Thyroid gland (tissue), 4 donors: ENCODE results near the gene LBX1. TPM values are rescaled to one million over a fixed set of nuclear protein-coding genes. Genes with fewer than 3 reads are reported as not detected.

Source experiments
- DNase-seq, 2 donors: peaks; one replicate each; pipeline ENCODE4 v3.0.0-alpha.2; 2019
- H3K27ac ChIP-seq, 3 donors: fragments of 200-600 bp; sonication (generic); 1 replicate in 2 of 3; 2 replicates in 1 of 3; pipeline ENCODE4 v1.5.1; 2016 to 2019; ENCODE audit warnings: mild to moderate bottlenecking in 1 of 3, moderate library complexity in 1 of 3
- H3K27me3 ChIP-seq: fragments of 200-600 bp; sonication (generic); one replicate; pipeline ENCODE4 v1.5.1; 2019
- H3K36me3 ChIP-seq, 2 donors: fragments of 200-600 bp; sonication (generic); one replicate each; pipeline ENCODE4 v1.5.1; 2016 to 2019
- H3K4me1 ChIP-seq, 2 donors: fragments of 200-600 bp; sonication (generic); one replicate each; pipeline ENCODE4 v1.5.1; 2017 to 2019
- H3K4me3 ChIP-seq, 3 donors: fragments of 200-600 bp; sonication (generic); replicated peaks in 1 of 3; 1 replicate in 2 of 3; 2 replicates in 1 of 3; pipeline ENCODE4 v1.5.1; 2016; ENCODE audit warnings: mild to moderate bottlenecking in 1 of 3
- H3K9me3 ChIP-seq: fragments of 200-600 bp; sonication (generic); one replicate; pipeline ENCODE4 v1.5.1; 2017
- POLR2A ChIP-seq, 2 donors: fragments of 450-650 bp; IDR thresholded peaks; one replicate each; pipeline ENCODE4 v1.6.1; 2017; ENCODE audit warnings: antibody characterized with exemption in 2 of 2, mild to moderate bottlenecking in 2 of 2, moderate library complexity in 1 of 2
- WGBS, 2 donors: methylation state at CpG; one replicate each; pipeline ENCODE4 v1.1.5; 2017; 5-methylcytosine and 5-hydroxymethylcytosine counted together
- intact Hi-C: fragments of 100-400 bp; cut with DNase I; formaldehyde crosslinking; loops from one replicate; pipeline ENCODE4 v1.15.1; 2023
- total RNA-seq, 4 donors: library from RNA; depleted of rRNA; stranded (reverse); fragments of >200 nt; gene quantifications; one replicate each; pipeline ENCODE4 v1.2.3, GENCODE V29; 2016
- TF ChIP-seq, protein P1 (sequence below), 6 experiments: fragments of 200-600 bp in 3 of 6; fragments of 450-650 bp in 3 of 6; sonication (generic) in 3 of 6; IDR thresholded peaks; one replicate each; pipeline ENCODE4 v1.5.1; 2016 to 2019; ENCODE audit warnings: antibody characterized with exemption in 6 of 6, mild to moderate bottlenecking in 2 of 6, inconsistent platforms in 1 of 6, moderate library complexity in 1 of 6

The LBX1 gene
- total RNA-seq, 4 donors from 2014 or later = not detected

DNA sequence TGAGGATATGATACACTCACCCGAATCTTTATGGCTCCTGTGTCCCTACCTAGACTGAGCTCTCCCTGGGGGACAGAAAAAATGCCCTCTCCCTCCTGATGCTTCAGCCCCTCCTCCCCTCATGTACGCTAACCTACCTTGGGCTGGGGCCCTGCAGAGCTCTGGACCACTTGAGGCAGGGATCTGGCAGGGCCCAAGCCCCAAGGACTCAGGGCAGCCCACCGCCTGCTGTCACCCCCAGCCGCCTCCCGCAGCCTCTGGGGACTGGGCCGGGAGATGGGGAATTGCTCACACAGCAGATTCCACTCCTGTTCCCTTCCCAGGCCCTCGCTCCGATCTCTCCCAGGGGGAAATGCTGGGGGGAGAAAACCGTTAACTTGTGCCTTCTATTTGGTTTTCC is 32.9 kb upstream of the LBX1 start:
- no peak for DNase-seq
- Histone ChIP-seq H3K4me3 (no peak overlapping the region), H3K4me1 (no peaks in the 10 kb centered on the region), H3K36me3 (no peaks in the 10 kb centered on the region), H3K27me3 (no peaks in the 10 kb centered on the region), H3K9me3 (no peaks in the 10 kb centered on the region), H3K27ac (no peak overlapping the region)
- TF ChIP-seq, protein P1, sequence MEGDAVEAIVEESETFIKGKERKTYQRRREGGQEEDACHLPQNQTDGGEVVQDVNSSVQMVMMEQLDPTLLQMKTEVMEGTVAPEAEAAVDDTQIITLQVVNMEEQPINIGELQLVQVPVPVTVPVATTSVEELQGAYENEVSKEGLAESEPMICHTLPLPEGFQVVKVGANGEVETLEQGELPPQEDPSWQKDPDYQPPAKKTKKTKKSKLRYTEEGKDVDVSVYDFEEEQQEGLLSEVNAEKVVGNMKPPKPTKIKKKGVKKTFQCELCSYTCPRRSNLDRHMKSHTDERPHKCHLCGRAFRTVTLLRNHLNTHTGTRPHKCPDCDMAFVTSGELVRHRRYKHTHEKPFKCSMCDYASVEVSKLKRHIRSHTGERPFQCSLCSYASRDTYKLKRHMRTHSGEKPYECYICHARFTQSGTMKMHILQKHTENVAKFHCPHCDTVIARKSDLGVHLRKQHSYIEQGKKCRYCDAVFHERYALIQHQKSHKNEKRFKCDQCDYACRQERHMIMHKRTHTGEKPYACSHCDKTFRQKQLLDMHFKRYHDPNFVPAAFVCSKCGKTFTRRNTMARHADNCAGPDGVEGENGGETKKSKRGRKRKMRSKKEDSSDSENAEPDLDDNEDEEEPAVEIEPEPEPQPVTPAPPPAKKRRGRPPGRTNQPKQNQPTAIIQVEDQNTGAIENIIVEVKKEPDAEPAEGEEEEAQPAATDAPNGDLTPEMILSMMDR (IDR thresholded peaks at IDR 0.05) = no peak
- no peak for TF ChIP-seq POLR2A (IDR thresholded peaks at IDR 0.05)
- 74% methylated on average over 9 of the region's 9 CpGs for WGBS, 2 donors
- intact Hi-C loops = no loop called here

DNA sequence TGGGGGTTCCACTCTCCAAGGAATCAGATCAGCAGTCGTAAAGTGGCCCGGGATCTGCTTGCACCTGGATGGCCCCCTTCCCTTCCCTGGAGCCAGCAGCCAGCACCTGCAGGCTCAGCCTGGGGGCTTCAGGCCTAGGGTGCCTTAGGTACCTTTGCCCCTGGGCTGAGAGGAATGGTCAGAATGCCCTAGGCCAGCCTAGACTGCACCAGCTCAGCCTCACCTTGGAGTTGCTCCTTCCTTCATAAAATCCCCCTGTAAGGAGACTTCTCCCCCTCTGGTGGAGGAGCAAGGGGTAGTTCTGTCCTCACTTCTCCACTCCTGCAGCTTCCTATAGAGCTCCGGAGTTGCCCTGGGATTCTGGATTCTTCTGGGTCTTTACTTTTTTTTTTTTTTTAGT is 32.4 kb upstream of the LBX1 start:
- Histone ChIP-seq H3K27ac (no peak overlapping the region), H3K4me1 (no peaks in the 10 kb centered on the region), H3K27me3 (no peaks in the 10 kb centered on the region), H3K4me3 (no peak overlapping the region), H3K9me3 (no peaks in the 10 kb centered on the region), H3K36me3 (no peaks in the 10 kb centered on the region)
- no peak for DNase-seq
- intact Hi-C loops = no loop called here
- WGBS, 2 donors = 54 to 57% methylated on average over 3 of the region's 3 CpGs
- TF ChIP-seq, protein P1 (IDR thresholded peaks at IDR 0.05) = no peak
- TF ChIP-seq POLR2A (IDR thresholded peaks at IDR 0.05) = no peak

DNA sequence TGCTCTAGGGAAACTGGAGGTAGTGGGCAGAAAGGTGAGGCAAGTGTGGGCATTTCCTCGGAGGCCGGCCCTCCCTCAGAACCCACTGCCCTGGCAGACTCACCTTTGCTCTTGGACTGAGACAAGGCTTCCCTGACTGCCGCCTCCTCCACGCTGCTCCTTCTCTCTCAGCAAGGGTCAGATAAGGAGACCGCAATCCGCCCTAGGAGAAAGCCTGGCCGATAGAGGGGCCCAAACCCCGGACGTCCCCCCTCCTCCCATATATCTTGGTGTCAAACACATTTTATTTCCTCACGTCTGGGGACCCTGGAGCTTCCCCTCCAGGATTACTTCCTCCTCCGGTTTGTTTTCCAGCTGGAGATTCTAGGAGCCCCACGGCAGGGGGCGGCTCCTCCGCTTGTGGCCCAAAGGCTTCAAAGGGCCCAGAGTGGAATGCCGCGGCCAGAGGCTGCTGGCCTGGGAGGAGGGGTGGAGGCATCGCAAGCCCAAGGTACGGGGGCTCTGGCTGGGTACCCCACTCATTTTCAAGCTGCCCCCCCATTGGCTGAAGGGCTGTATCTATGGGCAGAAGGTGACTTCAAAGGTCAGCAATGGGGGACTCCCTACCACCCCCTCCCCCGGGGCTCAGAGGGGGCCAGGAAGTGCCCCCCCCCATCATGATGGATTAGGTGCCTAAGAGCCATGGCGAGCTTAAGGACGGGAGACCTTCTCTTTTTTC is 31.7 kb upstream of the LBX1 start:
- Histone ChIP-seq H3K4me1 (no peaks in the 10 kb centered on the region), H3K4me3 (no peak overlapping the region), H3K9me3 (no peaks in the 10 kb centered on the region), H3K27ac (no peak overlapping the region), H3K27me3 (no peaks in the 10 kb centered on the region), H3K36me3 (no peaks in the 10 kb centered on the region)
- intact Hi-C loops = no loop called here
- DNase-seq = no peak
- TF ChIP-seq, protein P1 (IDR thresholded peaks at IDR 0.05) = no peak
- no peak for TF ChIP-seq POLR2A (IDR thresholded peaks at IDR 0.05)
- 30 to 36% methylated on average over 16 to 20 of the region's 21 CpGs for WGBS, 2 donors

DNA sequence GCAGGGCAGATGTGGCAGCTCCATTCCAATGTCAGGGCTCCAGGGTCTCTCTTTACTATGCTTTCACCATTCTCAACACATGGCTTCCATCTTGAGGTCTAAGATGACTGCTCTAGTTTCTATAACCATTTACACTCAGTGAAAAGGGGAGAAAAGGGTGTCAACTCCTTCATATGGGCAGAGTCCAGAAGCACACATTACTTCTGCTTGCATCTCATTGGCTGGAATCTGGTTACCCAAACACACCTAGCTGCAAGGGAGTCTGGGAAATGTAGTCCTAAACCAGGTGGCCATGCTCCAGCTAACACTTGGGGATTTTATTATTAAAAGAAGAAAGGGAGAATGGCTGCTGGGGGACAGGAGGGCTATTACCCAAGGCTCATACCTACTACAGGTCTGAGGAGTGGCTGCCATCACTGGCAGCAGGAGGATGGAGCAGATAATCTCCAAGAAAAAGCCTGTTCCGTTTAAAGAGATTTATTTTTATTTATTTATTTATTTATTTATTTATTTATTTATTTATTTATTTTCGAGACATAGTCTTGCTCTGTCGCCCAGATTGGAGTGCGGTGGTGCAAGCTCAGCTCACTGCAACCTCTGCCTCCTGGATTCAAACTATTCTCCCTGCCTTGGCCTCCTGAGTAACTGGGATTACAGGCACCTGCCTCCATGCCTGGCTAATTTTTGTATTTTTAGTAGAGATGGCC is 29.1 kb upstream of the LBX1 start:
- DNase-seq = no peak
- Histone ChIP-seq H3K4me1 (no peaks in the 10 kb centered on the region), H3K27me3 (no peaks in the 10 kb centered on the region), H3K4me3 (no peak overlapping the region), H3K36me3 (no peaks in the 10 kb centered on the region), H3K9me3 (no peaks in the 10 kb centered on the region), H3K27ac (no peak overlapping the region)
- WGBS, 2 donors = 88 to 93% methylated on average over 4 of the region's 4 CpGs
- intact Hi-C loops = no loop called here
- TF ChIP-seq, protein P1 (IDR thresholded peaks at IDR 0.05) = no peak
- no peak for TF ChIP-seq POLR2A (IDR thresholded peaks at IDR 0.05)

DNA sequence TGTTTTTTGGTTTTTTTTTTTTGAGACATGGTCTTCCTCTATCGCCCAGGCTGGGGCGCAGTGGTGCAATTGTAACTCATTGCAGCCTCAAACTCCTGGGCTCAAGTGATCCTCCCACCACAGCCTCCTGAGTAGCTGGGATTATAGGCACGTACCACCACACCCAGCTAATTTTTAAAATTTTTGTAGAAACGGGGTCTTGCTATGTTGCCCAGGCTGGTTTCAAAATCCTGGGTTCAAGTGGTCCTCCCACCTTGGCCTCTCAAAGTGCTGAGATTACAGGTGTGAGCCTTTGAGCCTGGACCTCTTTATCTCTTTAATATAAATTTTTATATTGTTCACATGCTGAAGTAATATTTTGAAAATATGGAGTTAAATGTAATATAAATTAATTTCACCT is 28.2 kb upstream of the LBX1 start:
- no peak overlapping the region for H3K4me3 ChIP-seq
- no peaks in the 10 kb centered on the region for H3K4me1 ChIP-seq
- no peaks in the 10 kb centered on the region for H3K36me3 ChIP-seq
- no peaks in the 10 kb centered on the region for H3K27me3 ChIP-seq
- WGBS, 2 donors = 92 to 93% methylated on average over 4 of the region's 4 CpGs
- no peak overlapping the region for H3K27ac ChIP-seq
- no peaks in the 10 kb centered on the region for H3K9me3 ChIP-seq
- no peak for TF ChIP-seq POLR2A (IDR thresholded peaks at IDR 0.05)
- TF ChIP-seq, protein P1 (IDR thresholded peaks at IDR 0.05) = no peak
- intact Hi-C loops = no loop called here
- DNase-seq = no peak
